ENCODE results near the gene ATP4B. TPM values are rescaled to one million over a fixed set of nuclear protein-coding genes. Genes with fewer than 3 reads are reported as not detected.
"Not testable (repeated sequence)": the region's sequence is repeated elsewhere in the genome, so short reads cannot be mapped to it uniquely, and the experiment has no call there.

Gene ATP4B
- polyA plus RNA-seq, 1 donor (not counting 4 experiments of a cell fraction or from before 2014, with no cell fraction given), result not detected

DNA sequence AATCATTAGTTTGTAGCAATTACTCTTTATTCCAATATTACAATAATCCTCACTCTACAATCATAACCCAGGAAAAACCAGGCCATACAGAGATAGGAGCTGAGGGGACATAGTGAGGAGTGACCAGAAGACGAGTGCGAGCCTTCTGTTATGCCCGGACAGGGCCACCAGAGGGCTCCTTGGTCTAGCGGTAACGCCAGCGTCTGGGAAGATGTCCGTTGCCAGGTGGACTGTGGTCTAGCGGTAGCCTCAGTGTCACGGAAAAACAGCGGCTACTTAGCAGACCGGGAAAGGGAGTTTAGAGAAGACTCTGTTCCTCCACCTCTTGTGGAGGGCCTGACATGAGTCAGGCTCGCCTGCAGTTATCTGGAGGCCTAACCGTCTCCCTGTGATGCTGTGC is 36.5 kb downstream of the ATP4B start:
- H3K4me1 ChIP-seq (ENCODE audit: control insufficient read depth, extremely low read depth, insufficient read depth, low read length); H3K9me1 ChIP-seq (ENCODE audit: control insufficient read depth, extremely low read depth, insufficient read depth, low read length); H4K20me1 ChIP-seq (ENCODE audit: control insufficient read depth, extremely low read depth, insufficient read depth, low read length); FAIRE-seq; H3K9me3 ChIP-seq (ENCODE audit: control insufficient read depth, low read depth, low read length); DNase-seq (ENCODE audit: low read depth, low spot score); H3K27me3 ChIP-seq (ENCODE audit: control insufficient read depth, extremely low read depth, insufficient read depth, low read length); H3K9ac ChIP-seq (ENCODE audit: control insufficient read depth, extremely low read depth, insufficient read depth, low read length); H3K4me3 ChIP-seq (ENCODE audit: control insufficient read depth in 2 of 3, extremely low read depth in 1 of 3, insufficient read depth in 2 of 3, low read depth in 1 of 3, low read length in 3 of 3); H3K27ac ChIP-seq (ENCODE audit: control insufficient read depth, insufficient read depth, low read length); H3K4me2 ChIP-seq (ENCODE audit: control insufficient read depth, extremely low read depth, insufficient read depth, low read depth, low read length); dilution Hi-C loops (cut with MboI; ENCODE audit: extremely low pct_ligation_motif_present, low sequenced_read_pairs); H2AFZ ChIP-seq (ENCODE audit: control insufficient read depth, low read length): not testable (repeated sequence)
- Histone ChIP-seq H3K36me3 (ENCODE audit: control insufficient read depth in 2 of 2, extremely low read depth in 1 of 2, insufficient read depth in 2 of 2, low read length in 2 of 2) (peaks cover 20 to 26% of the 10 kb centered on the region in 2 experiments), H3K79me2 (ENCODE audit: control insufficient read depth, insufficient read depth, low read length) (peaks cover 74% of the 10 kb centered on the region)
- peak in 2 of 3 experiments; percentile 15 to 27 for TF ChIP-seq CTCF (optimal IDR thresholded peaks at IDR 0.05 in 1 of 3, IDR thresholded peaks at IDR 0.05 in 1 of 3, conservative IDR thresholded peaks at IDR 0.05 in 1 of 3; ENCODE audit: extremely low read depth in 1 of 3, insufficient read depth in 2 of 3, low read length in 3 of 3)

GRCh38 chr13:113621046-113621445 is 37.0 kb downstream of the ATP4B start:
- no peaks in the 10 kb centered on the region for H3K9me1 ChIP-seq (ENCODE audit: control insufficient read depth, extremely low read depth, insufficient read depth, low read length)
- no peak for TF ChIP-seq EZH2 (IDR thresholded peaks at IDR 0.05; ENCODE audit: low read length)
- no peak for TF ChIP-seq CTCF (optimal IDR thresholded peaks at IDR 0.05 in 1 of 3, IDR thresholded peaks at IDR 0.05 in 1 of 3, conservative IDR thresholded peaks at IDR 0.05 in 1 of 3; ENCODE audit: extremely low read depth in 1 of 3, insufficient read depth in 2 of 3, low read length in 3 of 3)
- no peak overlapping the region for H3K9ac ChIP-seq (ENCODE audit: control insufficient read depth, extremely low read depth, insufficient read depth, low read length)
- H2AFZ ChIP-seq (ENCODE audit: control insufficient read depth, low read length), result no peak overlapping the region
- H3K27me3 ChIP-seq (ENCODE audit: control insufficient read depth, extremely low read depth, insufficient read depth, low read length), result no peaks in the 10 kb centered on the region
- peaks cover 75% of the 10 kb centered on the region for H3K79me2 ChIP-seq (ENCODE audit: control insufficient read depth, insufficient read depth, low read length)
- FAIRE-seq, result no peak
- H3K27ac ChIP-seq (ENCODE audit: control insufficient read depth, insufficient read depth, low read length), result no peak overlapping the region
- dilution Hi-C loops (cut with MboI; ENCODE audit: extremely low pct_ligation_motif_present, low sequenced_read_pairs), result no loop called here
- H3K9me3 ChIP-seq (ENCODE audit: control insufficient read depth, low read depth, low read length), result no peaks in the 10 kb centered on the region
- no peaks in the 10 kb centered on the region for H3K4me1 ChIP-seq (ENCODE audit: control insufficient read depth, extremely low read depth, insufficient read depth, low read length)
- peaks cover 21 to 24% of the 10 kb centered on the region in 2 experiments for H3K36me3 ChIP-seq (ENCODE audit: control insufficient read depth in 2 of 2, extremely low read depth in 1 of 2, insufficient read depth in 2 of 2, low read length in 2 of 2)
- no peak for DNase-seq (ENCODE audit: low read depth, low spot score)
- H4K20me1 ChIP-seq (ENCODE audit: control insufficient read depth, extremely low read depth, insufficient read depth, low read length), result peaks cover 8% of the 10 kb centered on the region
- no peak overlapping the region for H3K4me3 ChIP-seq (ENCODE audit: control insufficient read depth in 2 of 3, extremely low read depth in 1 of 3, insufficient read depth in 2 of 3, low read depth in 1 of 3, low read length in 3 of 3)
- H3K4me2 ChIP-seq (ENCODE audit: control insufficient read depth, extremely low read depth, insufficient read depth, low read depth, low read length), result no peak overlapping the region

All from keratinocyte (primary cell).